SK-N-SH (cell line): Measurements from ENCODE around the gene MYO1D.

ENCODE experiments used
- CTCF ChIP-seq: fragments of 200-600 bp; sonication (generic); IDR thresholded peaks from 2 replicates; pipeline ENCODE4 v1.6.1; 2017; ENCODE audit warnings: antibody characterized with exemption, mild to moderate bottlenecking, moderate library complexity
- JUND ChIP-seq: IDR thresholded peaks from 2 replicates; pipeline ENCODE4 v1.4.0; 2012
- POLR2AphosphoS5 ChIP-seq: IDR thresholded peaks from 2 replicates; pipeline ENCODE4 v1.6.1; 2012; ENCODE audit warnings: low read depth, low read length
- RFX5 ChIP-seq: IDR thresholded peaks from 2 replicates; pipeline ENCODE4 v1.6.1; 2012; ENCODE audit warnings: mild to moderate bottlenecking, improper control_type of control experiment, low read length
- RXRA ChIP-seq: IDR thresholded peaks from 2 replicates; pipeline ENCODE4 v1.4.0; 2012; ENCODE audit warnings: low read depth, mild to moderate bottlenecking, borderline replicate concordance
- TAF1 ChIP-seq: IDR thresholded peaks from 2 replicates; pipeline ENCODE4 v1.6.1; 2012; ENCODE audit warnings: low read depth, mild to moderate bottlenecking, low read length, moderate library complexity, borderline replicate concordance
- YY1 ChIP-seq: IDR thresholded peaks from 2 replicates; pipeline ENCODE4 v1.4.0; 2012; ENCODE audit warnings: low read depth, mild to moderate bottlenecking

DNA sequence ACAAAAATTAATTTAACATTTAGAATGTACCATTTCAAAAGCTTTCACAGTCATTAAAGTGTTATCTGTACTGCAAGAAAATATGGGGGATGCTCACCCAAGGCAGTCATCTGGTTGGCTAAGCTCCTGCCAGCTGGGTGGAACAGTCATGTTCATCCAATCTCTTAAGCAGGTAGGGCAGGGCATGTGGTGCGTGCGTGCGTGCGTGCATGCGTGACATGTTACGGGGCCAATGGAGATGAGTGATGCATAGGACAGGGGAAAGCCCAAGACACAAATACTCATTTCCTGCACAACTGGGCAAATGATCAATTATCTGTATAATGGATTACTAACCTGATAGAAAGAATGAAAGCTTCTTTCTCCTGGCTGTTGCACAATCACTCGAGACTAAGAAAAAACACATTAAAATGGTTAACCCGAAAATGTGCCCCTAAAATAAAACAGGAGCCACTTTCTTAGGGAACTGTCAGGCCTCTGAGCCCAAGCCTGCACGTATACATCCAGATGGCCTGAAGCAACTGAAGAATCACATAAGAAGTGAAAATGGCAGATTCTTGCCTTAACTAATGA is 104.4 kb downstream of the MYO1D start:
- no peak for TF ChIP-seq POLR2AphosphoS5
- no peak for TF ChIP-seq RFX5
- TF ChIP-seq CTCF = no peak
- TF ChIP-seq JUND = no peak
- no peak for TF ChIP-seq YY1
- TF ChIP-seq RXRA = no peak
- no peak for TF ChIP-seq TAF1
